Right hindlimb (tissue), 1 donor: ENCODE data around the gene DMBX1.

Experiments used
- DNase-seq: peaks from one replicate; pipeline ENCODE4 v3.0.0-alpha.2; 2018

The DMBX1 gene

DNA sequence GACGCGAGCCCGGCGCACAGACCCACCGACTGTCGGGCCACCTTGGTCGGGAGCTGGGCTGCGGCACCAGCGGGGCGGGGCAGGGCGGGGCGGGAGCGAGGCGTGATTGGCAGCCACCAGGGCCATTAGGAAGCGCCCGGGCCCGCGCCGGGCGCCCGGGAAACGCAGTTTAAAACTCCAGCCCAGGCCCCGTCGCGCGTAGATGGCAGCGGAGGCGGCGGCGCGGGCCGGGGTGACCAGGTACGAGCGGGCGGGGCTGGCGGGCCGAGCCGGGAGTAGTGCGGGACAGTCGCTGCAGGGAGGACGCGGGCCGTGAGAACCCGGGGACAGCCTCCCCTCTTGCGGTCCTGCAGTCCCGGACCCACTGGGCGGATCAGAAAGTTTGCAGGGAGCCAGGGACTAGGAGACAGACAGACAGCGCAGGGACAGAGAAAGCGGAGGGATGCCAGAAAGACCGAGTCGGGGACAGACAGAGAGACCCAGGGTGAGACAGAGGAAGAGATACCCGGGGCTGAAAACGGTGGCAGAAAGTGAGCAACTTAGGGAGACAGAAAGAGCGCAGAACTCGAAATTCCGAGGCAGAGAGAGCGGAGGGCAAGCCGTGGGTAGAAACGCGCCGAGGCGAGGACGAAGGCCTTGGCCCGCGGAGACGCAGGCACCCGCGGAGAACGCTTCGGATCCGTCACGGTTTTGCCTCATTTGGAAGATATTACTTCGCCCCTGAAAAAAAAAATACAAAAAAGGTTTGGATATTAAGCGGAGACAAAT, at the start of gene DMBX1:
TSS of gene DMBX1 (plus strand) at position 199 of the 768 bp plus-strand sequence. CDS start 17,175 bp downstream, outside the sequence.
- no peak for DNase-seq

DNA sequence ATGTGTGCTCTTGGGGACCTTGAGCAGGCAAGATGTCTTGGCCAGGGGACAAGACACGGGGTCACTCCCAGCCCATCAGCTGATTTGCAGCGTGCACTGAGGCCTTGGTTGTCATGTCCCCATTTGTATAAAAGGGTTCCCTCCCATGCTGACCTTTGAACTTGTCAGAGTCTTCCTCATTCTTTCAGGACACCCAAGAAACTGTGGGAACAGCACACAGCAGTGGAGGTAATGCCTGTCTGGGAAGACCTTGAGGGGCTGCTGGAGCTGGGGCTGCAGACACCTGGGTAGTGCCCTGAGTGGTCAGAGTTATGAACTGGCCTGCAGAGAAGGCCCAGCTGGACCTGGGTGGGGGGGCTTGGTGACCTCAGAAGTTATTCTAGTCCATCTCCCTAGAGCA, 49.2 kb upstream of the DMBX1 start:
- DNase-seq, result no peak

GRCh38 chr1:46442317-46443161, 47.1 kb upstream of the DMBX1 start:
- DNase-seq, result peak; percentile 63

- no peak for DNase-seq
Observed at GRCh38 chr1:46444466-46444865, 45.2 kb upstream of the DMBX1 start.

GRCh38 chr1:46445773-46446256, 43.8 kb upstream of the DMBX1 start:
- no peak for DNase-seq

DNA sequence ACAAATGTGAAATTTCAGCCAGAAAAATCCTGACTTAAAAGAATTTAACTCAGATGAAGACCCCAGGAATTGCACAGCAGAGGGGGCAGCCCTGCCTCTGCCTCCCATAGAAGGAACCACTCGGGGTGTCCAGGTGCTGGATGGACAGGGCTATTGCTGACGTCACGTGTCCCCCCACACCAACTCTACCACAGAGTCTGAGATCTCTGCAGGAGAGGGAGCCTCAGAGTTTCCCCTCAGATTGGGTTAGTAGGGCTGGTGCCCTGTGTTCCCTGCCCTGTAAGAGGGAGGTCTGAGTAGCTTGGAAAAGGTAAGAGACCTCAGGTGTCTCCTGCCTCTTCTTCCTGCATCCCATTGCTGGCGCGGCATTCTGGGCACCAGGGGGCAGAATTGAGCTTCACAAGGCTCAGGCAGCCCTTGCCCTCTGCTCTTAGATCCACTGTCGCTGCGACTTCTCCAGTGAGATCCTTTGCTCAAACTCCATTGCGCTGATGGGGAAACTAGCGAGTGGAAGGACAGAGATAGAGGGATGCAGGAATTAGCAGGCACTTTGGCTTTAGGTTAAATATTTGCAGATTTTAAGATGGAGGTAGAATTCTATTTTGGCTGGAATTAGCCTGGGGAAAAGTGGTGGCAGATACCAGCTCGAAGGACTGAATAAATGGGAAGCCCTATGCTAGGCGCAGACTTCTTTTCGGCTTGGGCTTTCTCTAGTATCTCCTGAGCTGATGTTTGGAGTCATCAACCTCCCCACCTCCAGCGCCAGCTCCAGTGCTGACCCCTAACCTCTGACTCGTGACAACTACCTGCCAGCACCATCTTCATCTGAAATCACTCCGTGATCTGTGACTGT, 42.8 kb upstream of the DMBX1 start:
- DNase-seq, result peak; percentile 75

DNA sequence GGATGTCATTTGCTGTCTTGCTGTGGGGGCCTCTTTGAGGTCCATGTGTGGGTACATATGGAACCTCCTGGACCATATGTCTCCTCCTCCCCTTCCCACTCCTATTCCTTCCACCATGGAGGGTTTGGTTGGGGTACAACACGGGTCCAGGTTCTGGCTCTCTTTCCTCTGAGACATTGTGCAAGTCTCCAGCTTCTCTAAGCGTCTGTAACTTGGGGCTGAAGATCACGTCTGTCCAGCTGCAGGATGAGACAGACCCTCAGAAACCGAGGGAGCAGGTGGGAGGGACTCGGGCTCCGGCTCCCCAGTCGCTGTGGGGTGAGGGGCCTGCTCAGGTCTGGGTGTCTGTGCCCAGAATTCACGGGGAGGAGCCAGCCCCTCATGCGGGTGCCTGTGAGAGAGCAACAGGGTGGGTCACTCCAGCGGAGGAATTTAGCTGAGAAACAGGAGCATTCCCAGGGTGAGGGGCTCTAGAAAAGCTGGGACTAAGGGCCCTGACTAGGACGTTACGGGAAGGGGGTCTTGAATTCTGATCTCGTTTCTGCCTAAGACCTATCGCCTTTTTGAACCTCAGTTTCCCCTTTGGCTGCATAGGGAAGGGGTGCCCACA, 42.0 kb upstream of the DMBX1 start:
- no peak for DNase-seq

GRCh38 chr1:46448109-46448911, 41.3 kb upstream of the DMBX1 start:
- DNase-seq, result no peak

DNA sequence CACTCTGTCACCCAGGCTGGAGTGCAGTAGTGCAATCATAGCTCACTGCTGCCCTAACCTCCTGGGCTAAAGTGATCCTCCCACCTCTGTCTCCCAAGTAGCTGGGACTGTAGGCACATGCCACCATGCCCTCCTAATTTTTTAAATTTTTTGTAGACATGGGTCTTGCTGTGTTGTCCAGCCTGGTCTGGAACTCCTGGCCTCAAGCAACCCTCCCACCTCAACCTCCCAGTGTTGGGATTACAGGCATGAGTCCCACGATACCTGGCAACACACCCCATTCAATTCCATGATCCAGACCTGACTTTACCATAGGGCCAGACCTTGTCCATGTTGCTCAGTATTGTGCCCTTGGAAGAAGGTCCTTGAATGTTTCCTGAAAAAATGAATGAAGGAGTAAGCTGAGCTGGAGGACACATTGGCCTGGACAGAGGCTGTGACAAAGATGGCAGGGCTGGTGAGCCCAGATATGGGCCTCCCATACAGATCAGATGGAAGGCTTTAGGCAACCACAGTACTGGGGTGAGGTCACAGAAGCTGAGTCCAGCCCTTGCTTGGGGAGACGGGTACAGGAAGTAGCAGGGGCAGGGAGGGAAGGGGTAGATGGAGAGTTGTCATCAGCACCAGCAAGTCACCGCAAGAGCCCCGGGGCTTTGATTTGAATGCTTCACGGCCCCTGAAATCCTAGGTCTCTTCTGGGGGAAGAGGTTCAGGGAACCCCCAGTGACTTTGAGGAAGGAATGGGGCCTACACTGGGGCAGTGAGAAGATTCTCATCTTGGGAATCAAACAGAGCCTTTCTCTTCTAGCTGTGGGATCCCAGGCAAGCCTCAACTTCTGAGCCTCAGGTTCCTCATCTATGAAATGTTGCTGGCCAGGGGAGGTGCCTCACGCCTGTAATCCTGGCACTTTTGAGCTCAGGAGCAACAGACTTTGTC, 40.1 kb upstream of the DMBX1 start:
- no peak for DNase-seq

DNA sequence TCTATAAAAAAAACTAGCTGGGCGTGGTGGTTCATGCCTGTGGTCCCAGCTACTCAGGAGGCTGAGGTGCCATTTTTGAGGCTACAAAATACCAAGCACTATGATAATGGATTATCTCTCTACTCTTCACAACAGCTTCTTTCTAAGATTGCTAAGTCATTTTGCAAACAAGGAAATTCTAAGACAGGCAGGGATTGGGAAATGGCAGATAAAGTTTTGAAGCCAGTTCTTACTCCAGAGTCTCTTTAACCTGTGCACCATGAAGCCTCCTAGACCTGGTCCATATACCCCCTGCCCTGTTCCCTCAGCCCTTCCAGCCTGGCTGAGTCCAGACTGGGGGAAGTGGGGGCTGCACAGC, 39.5 kb upstream of the DMBX1 start:
- no peak for DNase-seq

- no peak for DNase-seq
Observed at GRCh38 chr1:46451948-46452930, 37.4 kb upstream of the DMBX1 start.

GRCh38 chr1:46452931-46453325, 36.7 kb upstream of the DMBX1 start:
- DNase-seq, result no peak

DNA sequence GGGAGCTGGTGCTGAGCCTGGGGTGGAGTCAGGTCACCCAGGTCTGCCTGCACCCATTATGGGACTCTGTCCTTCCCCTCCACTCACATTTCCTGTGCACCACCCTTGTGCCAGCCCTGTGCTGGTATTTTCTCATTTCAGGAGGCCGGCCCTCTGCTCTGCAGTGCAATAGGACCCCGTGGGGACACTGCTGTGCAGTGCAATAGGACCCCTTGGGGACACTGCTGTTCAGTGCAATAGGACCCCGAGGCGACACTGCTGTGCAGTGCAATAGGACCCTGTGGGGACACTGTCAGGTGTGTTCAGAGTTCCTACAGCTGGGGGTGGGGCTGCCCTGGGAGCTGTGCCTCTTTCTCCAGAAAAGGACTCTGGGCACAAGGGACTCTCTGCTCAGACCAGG, 36.2 kb upstream of the DMBX1 start:
- no peak for DNase-seq

- no peak for DNase-seq
Observed at GRCh38 chr1:46455951-46456350, 33.7 kb upstream of the DMBX1 start.

DNA sequence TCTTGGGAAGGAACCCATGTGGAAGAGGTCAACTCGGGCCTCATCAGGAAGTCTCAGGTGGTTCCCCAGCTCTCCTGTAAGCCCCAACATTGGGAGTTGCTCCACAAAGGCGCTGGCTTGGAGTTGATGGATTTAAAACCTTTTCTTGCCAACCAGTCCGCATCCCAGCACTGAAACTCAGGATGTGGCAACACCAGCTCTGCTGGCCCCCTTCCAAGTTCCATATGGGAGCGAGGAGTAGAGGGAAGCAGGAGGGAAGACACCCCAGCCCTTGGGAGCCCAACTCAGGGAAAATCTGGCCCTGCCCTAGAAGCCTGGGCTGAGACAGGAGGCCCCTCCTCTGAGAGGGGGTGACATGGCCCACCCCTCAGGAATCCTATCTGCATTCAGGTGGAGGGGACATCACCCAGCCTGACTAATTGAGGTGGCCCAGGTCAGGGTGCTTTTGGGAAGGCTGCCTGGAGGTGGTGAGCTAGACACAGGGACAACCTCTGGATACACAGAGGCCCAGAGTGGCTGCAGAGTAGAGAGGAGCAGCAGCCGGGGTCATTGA, 33.1 kb upstream of the DMBX1 start:
- DNase-seq, result no peak

GRCh38 chr1:46457178-46457577, 32.5 kb upstream of the DMBX1 start:
- no peak for DNase-seq

DNA sequence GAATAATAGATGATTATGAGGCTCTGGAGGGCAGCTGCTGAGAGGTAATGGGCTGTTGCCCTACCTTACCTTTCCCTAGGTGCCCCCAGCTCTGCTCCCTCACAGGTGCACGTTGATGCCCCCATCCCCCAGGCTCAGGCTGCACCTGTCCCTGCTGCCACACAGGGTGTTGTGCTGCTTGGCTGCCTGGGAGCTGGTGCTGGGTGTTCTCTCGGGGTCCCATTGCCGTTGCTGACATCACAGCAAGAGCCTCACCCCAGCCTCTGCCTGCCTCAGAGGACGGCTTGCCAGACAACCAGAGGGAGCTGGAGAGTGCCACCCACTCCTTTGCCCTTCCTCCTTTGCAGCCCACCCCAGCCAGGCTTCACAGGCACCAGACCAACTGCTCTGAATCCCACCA, 31.4 kb upstream of the DMBX1 start:
- no peak for DNase-seq

DNA sequence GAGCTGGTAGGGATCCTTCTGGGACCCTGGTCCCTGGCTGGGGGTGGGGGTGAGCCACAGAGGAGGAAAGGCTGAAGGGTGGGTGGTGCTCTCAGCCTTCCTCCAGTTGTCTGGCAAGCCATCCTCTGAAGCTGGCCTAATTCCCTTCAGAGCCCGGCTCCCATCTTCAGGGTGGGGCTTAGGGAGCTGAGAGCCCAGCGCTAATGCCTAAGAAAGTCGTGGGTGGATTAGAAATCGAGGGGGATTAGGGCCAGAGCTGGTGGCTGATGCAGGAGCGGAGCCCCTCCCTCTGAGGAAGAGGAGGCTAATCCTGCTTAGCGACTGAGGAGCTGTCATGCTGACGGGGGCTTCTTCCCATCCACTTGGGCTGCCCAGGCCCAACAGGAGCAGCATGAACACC, 30.8 kb upstream of the DMBX1 start:
- DNase-seq, result no peak

DNA sequence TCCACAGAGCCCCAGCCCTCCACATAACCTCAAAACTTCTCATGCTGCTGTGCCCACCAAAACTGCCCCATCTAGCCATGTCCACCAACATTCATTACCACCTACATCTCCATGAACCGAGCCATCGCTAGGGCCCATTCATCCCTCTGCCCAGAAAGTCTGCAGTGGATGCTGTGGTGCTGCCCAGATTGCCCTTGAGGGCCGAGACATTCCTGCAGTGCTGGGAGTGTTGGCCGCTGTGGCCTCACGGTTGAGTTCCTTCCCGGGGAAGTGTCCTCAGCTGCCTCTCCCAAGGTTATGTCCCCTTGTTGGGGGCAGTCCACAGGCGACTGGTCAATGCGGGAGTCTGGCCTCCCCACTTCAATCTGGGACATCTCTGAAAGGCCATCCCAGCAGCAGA, 30.3 kb upstream of the DMBX1 start:
- no peak for DNase-seq
